Measurements from ENCODE around the gene FMNL2.

DNA sequence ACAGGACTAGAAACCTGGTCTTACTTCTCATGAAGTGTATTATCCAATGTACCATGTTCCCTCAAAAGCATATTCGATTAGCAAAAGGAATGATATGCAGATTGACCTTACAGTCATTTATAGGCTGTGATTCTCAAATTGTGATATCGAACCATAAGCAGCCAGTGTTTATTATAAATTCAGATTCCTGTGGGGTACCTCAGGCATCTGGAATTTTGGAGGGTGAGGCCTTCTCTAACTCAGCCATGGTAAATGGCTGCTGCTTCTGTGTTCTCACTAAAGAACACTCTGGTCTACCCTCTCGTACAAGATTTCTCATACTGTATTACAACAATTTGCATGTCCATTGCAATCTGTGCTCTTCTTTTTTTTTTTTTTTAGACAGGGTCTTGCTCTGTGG, 297.8 kb downstream of the FMNL2 start:
- TF ChIP-seq, protein P1, sequence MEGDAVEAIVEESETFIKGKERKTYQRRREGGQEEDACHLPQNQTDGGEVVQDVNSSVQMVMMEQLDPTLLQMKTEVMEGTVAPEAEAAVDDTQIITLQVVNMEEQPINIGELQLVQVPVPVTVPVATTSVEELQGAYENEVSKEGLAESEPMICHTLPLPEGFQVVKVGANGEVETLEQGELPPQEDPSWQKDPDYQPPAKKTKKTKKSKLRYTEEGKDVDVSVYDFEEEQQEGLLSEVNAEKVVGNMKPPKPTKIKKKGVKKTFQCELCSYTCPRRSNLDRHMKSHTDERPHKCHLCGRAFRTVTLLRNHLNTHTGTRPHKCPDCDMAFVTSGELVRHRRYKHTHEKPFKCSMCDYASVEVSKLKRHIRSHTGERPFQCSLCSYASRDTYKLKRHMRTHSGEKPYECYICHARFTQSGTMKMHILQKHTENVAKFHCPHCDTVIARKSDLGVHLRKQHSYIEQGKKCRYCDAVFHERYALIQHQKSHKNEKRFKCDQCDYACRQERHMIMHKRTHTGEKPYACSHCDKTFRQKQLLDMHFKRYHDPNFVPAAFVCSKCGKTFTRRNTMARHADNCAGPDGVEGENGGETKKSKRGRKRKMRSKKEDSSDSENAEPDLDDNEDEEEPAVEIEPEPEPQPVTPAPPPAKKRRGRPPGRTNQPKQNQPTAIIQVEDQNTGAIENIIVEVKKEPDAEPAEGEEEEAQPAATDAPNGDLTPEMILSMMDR (IDR thresholded peaks at IDR 0.05): no peak
- TF ChIP-seq, protein P2, sequence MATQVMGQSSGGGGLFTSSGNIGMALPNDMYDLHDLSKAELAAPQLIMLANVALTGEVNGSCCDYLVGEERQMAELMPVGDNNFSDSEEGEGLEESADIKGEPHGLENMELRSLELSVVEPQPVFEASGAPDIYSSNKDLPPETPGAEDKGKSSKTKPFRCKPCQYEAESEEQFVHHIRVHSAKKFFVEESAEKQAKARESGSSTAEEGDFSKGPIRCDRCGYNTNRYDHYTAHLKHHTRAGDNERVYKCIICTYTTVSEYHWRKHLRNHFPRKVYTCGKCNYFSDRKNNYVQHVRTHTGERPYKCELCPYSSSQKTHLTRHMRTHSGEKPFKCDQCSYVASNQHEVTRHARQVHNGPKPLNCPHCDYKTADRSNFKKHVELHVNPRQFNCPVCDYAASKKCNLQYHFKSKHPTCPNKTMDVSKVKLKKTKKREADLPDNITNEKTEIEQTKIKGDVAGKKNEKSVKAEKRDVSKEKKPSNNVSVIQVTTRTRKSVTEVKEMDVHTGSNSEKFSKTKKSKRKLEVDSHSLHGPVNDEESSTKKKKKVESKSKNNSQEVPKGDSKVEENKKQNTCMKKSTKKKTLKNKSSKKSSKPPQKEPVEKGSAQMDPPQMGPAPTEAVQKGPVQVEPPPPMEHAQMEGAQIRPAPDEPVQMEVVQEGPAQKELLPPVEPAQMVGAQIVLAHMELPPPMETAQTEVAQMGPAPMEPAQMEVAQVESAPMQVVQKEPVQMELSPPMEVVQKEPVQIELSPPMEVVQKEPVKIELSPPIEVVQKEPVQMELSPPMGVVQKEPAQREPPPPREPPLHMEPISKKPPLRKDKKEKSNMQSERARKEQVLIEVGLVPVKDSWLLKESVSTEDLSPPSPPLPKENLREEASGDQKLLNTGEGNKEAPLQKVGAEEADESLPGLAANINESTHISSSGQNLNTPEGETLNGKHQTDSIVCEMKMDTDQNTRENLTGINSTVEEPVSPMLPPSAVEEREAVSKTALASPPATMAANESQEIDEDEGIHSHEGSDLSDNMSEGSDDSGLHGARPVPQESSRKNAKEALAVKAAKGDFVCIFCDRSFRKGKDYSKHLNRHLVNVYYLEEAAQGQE (IDR thresholded peaks at IDR 0.05; ENCODE audit: insufficient read depth in 1 of 2, low read depth in 2 of 2, low read length in 1 of 2): no peak
- no peak for TF ChIP-seq SIN3A (IDR thresholded peaks at IDR 0.05; ENCODE audit: borderline replicate concordance, insufficient read depth, low read depth, low read length)

Data from Panc1 (cell line).